Calu3 (cell line): ENCODE measurements around the gene CYLD. TPM values are rescaled to one million over a fixed set of nuclear protein-coding genes. Genes with fewer than 3 reads are reported as not detected.

Experiments used
- Bru-seq: library from RNA; stranded (reverse); fragments of 400-500 nt; gene quantifications from one replicate; lab custom pipeline; 2021; lab: Mats Ljungman, UMichigan
- BruChase-seq, 2 experiments: library from RNA; stranded (reverse); fragments of 400-500 nt; gene quantifications; one replicate each; lab custom pipeline; 2021; lab: Mats Ljungman, UMichigan
- BruUV-seq: library from RNA; stranded (reverse); fragments of 400-500 nt; replicated peaks from 2 replicates; lab custom pipeline; 2021; lab: Mats Ljungman, UMichigan
- CTCF ChIA-PET: fragments of 300-600 bp; sonication (Branson Sonifier 250); formaldehyde crosslinking; loops from one replicate; lab custom pipeline; 2022; ENCODE audit warnings: antibody characterized with exemption; lab: Charles Lee
- DNase-seq: peaks from one replicate; pipeline ENCODE4 v3.0.0; 2022
- H3K27ac Mint-ChIP-seq: one replicate; pipeline ENCODE4 v1.8.0; 2022; ENCODE audit warnings: mixed read lengths; ENCODE audit not compliant: unreplicated experiment
- H3K27me3 Mint-ChIP-seq: one replicate; pipeline ENCODE4 v1.8.0; 2022; ENCODE audit warnings: mixed read lengths; ENCODE audit not compliant: unreplicated experiment
- H3K36me3 Mint-ChIP-seq: one replicate; pipeline ENCODE4 v1.8.0; 2022; ENCODE audit warnings: mild to moderate bottlenecking, moderate library complexity, mixed read lengths; ENCODE audit not compliant: insufficient read depth, unreplicated experiment
- H3K4me1 Mint-ChIP-seq: one replicate; pipeline ENCODE4 v1.8.0; 2022; ENCODE audit warnings: mild to moderate bottlenecking, low read depth, mixed read lengths; ENCODE audit not compliant: unreplicated experiment
- H3K4me3 Mint-ChIP-seq: one replicate; pipeline ENCODE4 v1.8.0; 2022; ENCODE audit warnings: mild to moderate bottlenecking, low read depth, moderate library complexity, mixed read lengths; ENCODE audit not compliant: unreplicated experiment
- H3K9me3 Mint-ChIP-seq: one replicate; pipeline ENCODE4 v1.8.0; 2022; ENCODE audit warnings: low read depth, mixed read lengths; ENCODE audit not compliant: unreplicated experiment
- intact Hi-C: fragments of 100-400 bp; cut with micrococcal nuclease; formaldehyde crosslinking; loops from one replicate; pipeline ENCODE4 v1.10.0; 2022; ENCODE audit not compliant: unreplicated experiment
- long read RNA-seq: library from polyadenylated mRNA; stranded (forward); transcript quantifications from one replicate; pipeline ENCODE4 v2.0.0, GENCODE V29; 2022
- total RNA-seq: library from RNA; stranded (reverse); gene quantifications from 2 replicates; pipeline ENCODE4 v1.2.3, GENCODE V29; 2022
- TF ChIP-seq, protein P1 (sequence below): fragments of 200-600 bp; IDR thresholded peaks from one replicate; pipeline ENCODE4 v1.8.0; 2022; ENCODE audit warnings: antibody characterized with exemption; ENCODE audit not compliant: unreplicated experiment

CYLD gene
- 29.2 and 31.8 TPM in 2 replicates for total RNA-seq
- Bru-seq, nascent RNA: percentile 75 among the genes with signal in this experiment
- percentile 67 among the genes with signal in this experiment for BruChase-seq, experiment 1, labeled RNA remaining after a 6-hour chase
- percentile 64 among the genes with signal in this experiment for BruChase-seq, experiment 2, labeled RNA remaining after a 2-hour chase
- long read RNA-seq, partial matches to known transcripts: 6 of 16 reads
- long read RNA-seq, other reads (novel, unspliced or antisense): 5 of 16 reads

DNA sequence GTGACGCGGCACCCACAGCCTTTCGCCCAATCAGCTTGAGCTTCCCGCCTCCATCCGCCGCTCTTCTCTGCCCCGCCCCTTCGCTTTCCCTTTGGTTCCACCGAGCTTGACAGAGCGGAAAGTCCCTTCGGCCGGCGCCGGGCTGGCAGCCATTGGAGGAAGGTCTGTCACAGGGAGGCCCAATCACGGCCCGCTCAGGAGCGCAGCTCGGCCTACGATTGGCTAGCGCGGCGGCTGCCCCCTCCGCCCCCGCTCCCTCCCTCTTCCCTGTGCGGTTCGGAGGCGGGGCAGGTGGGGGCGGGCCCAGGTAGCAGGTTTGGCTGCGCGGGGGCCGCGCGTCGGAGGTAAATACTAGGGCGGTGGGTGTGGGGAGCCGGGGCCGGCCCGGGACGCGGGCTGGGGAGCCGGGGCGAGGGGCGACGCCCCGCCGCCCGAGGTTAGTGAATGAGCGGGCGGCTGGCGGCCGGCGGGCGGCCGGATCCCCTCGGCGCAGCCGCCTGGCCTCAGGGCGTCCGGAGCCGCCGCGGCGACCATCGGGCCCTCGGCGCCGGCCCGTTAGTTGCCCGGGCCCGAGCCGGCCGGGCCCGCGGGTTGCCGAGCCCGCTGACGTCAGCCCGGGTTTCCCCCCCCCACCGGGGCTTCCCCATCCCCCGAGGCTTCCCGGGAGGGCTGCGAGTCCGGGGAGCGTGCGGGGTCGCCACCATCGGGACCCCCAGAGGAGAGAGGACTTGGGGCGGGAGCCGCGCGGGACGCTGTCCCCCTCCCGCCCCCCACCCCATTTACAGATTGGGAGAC is at the start of gene CYLD:
Gene CYLD, plus strand, starts transcription at position 306 of the 795 bp plus-strand sequence. CDS start 7,613 bp downstream, outside the sequence.
- Mint-ChIP-seq H3K36me3 (peaks cover 23% of the 10 kb centered on the region), H3K4me3 (peak within 1 kb of the TSS; percentile 78), H3K27ac (peak within 1 kb of the TSS; percentile 87), H3K27me3 (peaks cover 30% of the 10 kb centered on the region), H3K4me1 (peaks cover 25% of the 10 kb centered on the region), H3K9me3 (no peaks in the 10 kb centered on the region)
- CTCF ChIA-PET: interaction anchor here (0.7 to 1.1 kb wide), 7 partner anchors 20 to 78 kb away, joined by 3 to 8 read pairs (median 4); no protein-coding TSS in a partner anchor
- TF ChIP-seq, protein P1, sequence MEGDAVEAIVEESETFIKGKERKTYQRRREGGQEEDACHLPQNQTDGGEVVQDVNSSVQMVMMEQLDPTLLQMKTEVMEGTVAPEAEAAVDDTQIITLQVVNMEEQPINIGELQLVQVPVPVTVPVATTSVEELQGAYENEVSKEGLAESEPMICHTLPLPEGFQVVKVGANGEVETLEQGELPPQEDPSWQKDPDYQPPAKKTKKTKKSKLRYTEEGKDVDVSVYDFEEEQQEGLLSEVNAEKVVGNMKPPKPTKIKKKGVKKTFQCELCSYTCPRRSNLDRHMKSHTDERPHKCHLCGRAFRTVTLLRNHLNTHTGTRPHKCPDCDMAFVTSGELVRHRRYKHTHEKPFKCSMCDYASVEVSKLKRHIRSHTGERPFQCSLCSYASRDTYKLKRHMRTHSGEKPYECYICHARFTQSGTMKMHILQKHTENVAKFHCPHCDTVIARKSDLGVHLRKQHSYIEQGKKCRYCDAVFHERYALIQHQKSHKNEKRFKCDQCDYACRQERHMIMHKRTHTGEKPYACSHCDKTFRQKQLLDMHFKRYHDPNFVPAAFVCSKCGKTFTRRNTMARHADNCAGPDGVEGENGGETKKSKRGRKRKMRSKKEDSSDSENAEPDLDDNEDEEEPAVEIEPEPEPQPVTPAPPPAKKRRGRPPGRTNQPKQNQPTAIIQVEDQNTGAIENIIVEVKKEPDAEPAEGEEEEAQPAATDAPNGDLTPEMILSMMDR: no peak
- DNase-seq: peak; percentile 99
- intact Hi-C loops: loop anchor here (2.0 kb wide), 1 partner anchor 21 kb away; no protein-coding TSS in a partner anchor
- BruUV-seq: no TSS peak

DNA sequence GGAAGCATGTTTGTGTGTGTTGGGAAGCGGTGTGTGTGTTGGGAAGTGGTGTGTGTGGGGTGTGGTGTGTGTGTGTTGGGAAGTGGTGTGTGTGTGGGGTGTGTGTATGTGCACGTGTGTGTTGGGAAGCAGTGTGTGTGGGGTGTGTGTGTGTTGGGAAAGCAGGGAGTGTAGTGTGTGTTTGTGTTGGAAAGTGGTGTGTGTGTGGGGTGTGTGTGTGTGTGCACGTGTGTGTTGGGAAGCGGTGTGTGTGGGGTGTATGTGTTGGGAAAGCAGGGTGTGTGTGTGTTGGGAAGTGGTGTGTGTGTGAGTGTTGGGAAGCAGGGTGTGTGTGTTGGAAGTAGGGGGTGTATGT is 49.3 kb upstream of the CYLD start:
- H3K27ac Mint-ChIP-seq: peak overlapping the region; percentile 6
- peaks cover 20% of the 10 kb centered on the region for H3K4me1 Mint-ChIP-seq
- no peaks in the 10 kb centered on the region for H3K36me3 Mint-ChIP-seq
- H3K4me3 Mint-ChIP-seq: peak overlapping the region; percentile 63
- no peaks in the 10 kb centered on the region for H3K9me3 Mint-ChIP-seq
- intact Hi-C loops: no loop called here
- H3K27me3 Mint-ChIP-seq: peaks cover 53% of the 10 kb centered on the region
- DNase-seq: no peak
- CTCF ChIA-PET: no interaction called here
- TF ChIP-seq, protein P1: no peak
- no TSS peak for BruUV-seq

DNA sequence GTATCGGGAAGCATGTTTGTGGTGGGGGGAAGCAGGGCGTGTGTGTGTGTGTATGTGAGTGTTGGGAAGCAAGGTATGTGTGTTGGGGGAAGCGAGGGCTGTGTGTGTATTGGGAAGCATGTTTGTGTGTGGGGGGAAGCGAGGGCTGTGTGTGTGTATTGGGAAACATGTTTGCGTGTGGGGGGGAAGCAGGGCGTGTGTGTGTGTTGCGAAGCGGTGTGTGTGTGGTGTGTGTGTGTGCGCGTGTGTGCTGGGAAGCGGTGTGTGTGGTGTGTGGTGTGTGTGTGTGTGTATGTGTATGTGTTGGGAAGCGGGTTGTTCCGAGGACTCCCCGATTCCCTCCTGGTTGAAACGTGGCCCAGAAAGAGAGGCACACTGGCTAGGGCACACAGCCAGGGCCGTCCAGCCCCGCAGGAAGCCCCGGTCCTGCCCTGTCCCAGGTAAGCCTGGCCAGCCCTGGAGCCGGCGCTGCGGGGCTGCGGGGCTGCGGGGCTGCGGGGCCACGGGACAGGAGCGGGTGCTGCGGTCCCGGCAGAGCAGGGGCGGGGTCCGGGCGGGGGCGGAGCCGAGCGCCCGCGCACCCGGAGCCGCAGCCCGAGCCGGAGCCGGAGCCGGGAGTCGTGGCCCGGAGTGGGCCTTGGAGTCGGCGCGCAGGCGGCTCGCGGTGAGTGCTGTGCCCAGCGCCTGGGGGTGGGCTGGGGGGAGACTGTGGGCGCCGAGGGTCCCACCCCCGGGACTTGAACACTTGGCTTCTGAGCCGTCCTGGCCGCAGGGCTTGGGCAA is 48.7 kb upstream of the CYLD start, which contains the start of gene NOD2:
Gene NOD2, plus strand, starts transcription at position 608 of the 783 bp plus-strand sequence. CDS start 5,890 bp downstream, outside the sequence.
- no TSS peak for BruUV-seq
- DNase-seq: peak; percentile 32
- H3K9me3 Mint-ChIP-seq: no peaks in the 10 kb centered on the region
- H3K27ac Mint-ChIP-seq: peak within 1 kb of the TSS; percentile 6
- TF ChIP-seq, protein P1: no peak
- CTCF ChIA-PET: no interaction called here
- peaks cover 26% of the 10 kb centered on the region for H3K4me1 Mint-ChIP-seq
- peak within 1 kb of the TSS; percentile 63 for H3K4me3 Mint-ChIP-seq
- no peaks in the 10 kb centered on the region for H3K36me3 Mint-ChIP-seq
- intact Hi-C loops: no loop called here
- peaks cover 51% of the 10 kb centered on the region for H3K27me3 Mint-ChIP-seq

DNA sequence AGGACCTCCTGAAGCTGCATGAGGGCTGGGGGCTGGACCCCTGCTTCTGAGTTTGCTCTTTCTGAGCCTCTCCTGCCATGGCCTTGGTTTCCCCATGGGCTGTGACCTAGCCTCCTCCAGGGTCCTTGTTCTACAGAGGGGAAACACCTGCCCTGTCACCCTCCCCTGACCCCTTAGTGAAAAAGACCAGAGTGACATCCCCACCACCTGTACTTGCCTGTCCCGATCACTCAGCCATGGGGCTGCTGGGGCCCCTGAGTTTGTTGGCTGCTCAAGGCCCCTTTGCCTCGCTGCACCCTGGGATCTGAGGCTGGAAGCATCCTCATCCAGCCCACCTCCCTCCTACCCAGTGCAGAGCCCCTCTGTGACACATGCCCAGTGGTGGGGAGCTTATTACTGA is 47.7 kb upstream of the CYLD start:
- TF ChIP-seq, protein P1: no peak

More for the DNA sequence above, 47.7 kb upstream of the CYLD start:
- Mint-ChIP-seq H3K9me3 (no peaks in the 10 kb centered on the region), H3K27me3 (peaks cover 42% of the 10 kb centered on the region), H3K4me1 (peaks cover 28% of the 10 kb centered on the region), H3K27ac (no peak overlapping the region), H3K4me3 (peak overlapping the region; percentile 39), H3K36me3 (no peaks in the 10 kb centered on the region)
- intact Hi-C loops: no loop called here
- DNase-seq: no peak
- no TSS peak for BruUV-seq
- CTCF ChIA-PET: interaction anchor here (0.9 to 1.2 kb wide), 2 partner anchors 25 to 52 kb away, joined by 3 to 4 read pairs; no protein-coding TSS in a partner anchor
